Measurements from ENCODE around the gene HELB. TPM values are rescaled to one million over a fixed set of nuclear protein-coding genes. Genes with fewer than 3 reads are reported as not detected.

The HELB gene
- total RNA-seq, 1 experiment from 2014 or later: 10.7 TPM

- no peak overlapping the region for H3K56ac ChIP-seq (ENCODE audit: insufficient read length, low read depth, low read length)
- no peaks in the 10 kb centered on the region for H3K9me3 ChIP-seq (ENCODE audit: control insufficient read depth, low read depth, low read length)
- no peak overlapping the region for H3K18ac ChIP-seq (ENCODE audit: insufficient read length, low read depth, low read length)
- H2BK20ac ChIP-seq (ENCODE audit: low read depth, low read length, poor library complexity, severe bottlenecking): no peak overlapping the region
- no peak overlapping the region for H4K91ac ChIP-seq (ENCODE audit: insufficient read length, low read depth, low read length)
- no peaks in the 10 kb centered on the region for H4K20me1 ChIP-seq (ENCODE audit: control insufficient read depth, insufficient read depth, insufficient read length)
- no peaks in the 10 kb centered on the region for H3K23me2 ChIP-seq (ENCODE audit: insufficient read length, low read depth, low read length, poor library complexity, severe bottlenecking)
- no peak for DNase-seq
- no peaks in the 10 kb centered on the region for H3K79me1 ChIP-seq (ENCODE audit: insufficient read depth, low read depth, low read length, poor library complexity, severe bottlenecking)
- H3K79me2 ChIP-seq (ENCODE audit: insufficient read depth, low read length): no peaks in the 10 kb centered on the region
- WGBS (ENCODE audit: extremely low coverage, insufficient read length, low lambda C conversion rate): no CpG with 5 or more reads among the region's 4 CpGs
- H3K27me3 Mint-ChIP-seq (ENCODE audit: low read depth): no peaks in the 10 kb centered on the region; the same call in 1 of the 2 replicates
- no peak overlapping the region for H3K4ac ChIP-seq (ENCODE audit: low read depth, low read length)
- no peak overlapping the region for H3K4me3 Mint-ChIP-seq
- H3K27ac Mint-ChIP-seq: peak overlapping the region in 2 of 3 experiments; percentile 66 to 81; a peak in 3 of 7 replicates
- H2AK5ac ChIP-seq (ENCODE audit: insufficient read length, low read length): no peak overlapping the region
- no peak overlapping the region for H3K14ac ChIP-seq (ENCODE audit: insufficient read depth, low read length)
- TF ChIP-seq CTCF (conservative IDR thresholded peaks at IDR 0.05): no peak
- H2BK12ac ChIP-seq (ENCODE audit: insufficient read length, low read depth, low read length): no peak overlapping the region
- H3K4me1 Mint-ChIP-seq: peaks cover 11 to 12% of the 10 kb centered on the region in 2 experiments
- no peaks in the 10 kb centered on the region for H3K9me3 Mint-ChIP-seq
- no peak overlapping the region for H3K9ac ChIP-seq (ENCODE audit: extremely low read depth, insufficient read length, low read length)
- H2BK5ac ChIP-seq (ENCODE audit: insufficient read length, low read length): no peak overlapping the region
- no peak overlapping the region for H3K4me2 ChIP-seq (ENCODE audit: insufficient read depth, insufficient read length, low read length)
- H3K27ac ChIP-seq (ENCODE audit: insufficient read length, low read depth, low read length): no peak overlapping the region
- H4K5ac ChIP-seq (ENCODE audit: insufficient read length, low read depth, low read length): no peak overlapping the region
- H3K23ac ChIP-seq (ENCODE audit: insufficient read length, low read depth, low read length): no peak overlapping the region
- no peak overlapping the region for H2BK120ac ChIP-seq (ENCODE audit: low read depth, low read length, poor library complexity, severe bottlenecking)
- H3K36me3 Mint-ChIP-seq (ENCODE audit: insufficient read depth in 1 of 3, low read depth in 3 of 3): no peaks in the 10 kb centered on the region
- no peak overlapping the region for H2AFZ ChIP-seq (ENCODE audit: low read length)
- peaks cover 2% of the 10 kb centered on the region; the same call in 1 of the 2 replicates for H3K4me1 ChIP-seq (ENCODE audit: insufficient read depth, low read length)
- no peak overlapping the region for H2BK15ac ChIP-seq (ENCODE audit: low read depth, low read length)
- no peaks in the 10 kb centered on the region for H3K27me3 ChIP-seq (ENCODE audit: insufficient read depth, low read length)
- H3T11ph ChIP-seq (ENCODE audit: low read length): no peak overlapping the region
- H4K8ac ChIP-seq (replicated peaks; ENCODE audit: insufficient read length, low read depth, low read length): no peak overlapping the region
Observed at GRCh38 chr12:66361703-66362102, 59.4 kb downstream of the HELB start.

Measured in H9 (cell line).